B cell (primary cell): ENCODE data around the gene PSD.

Source experiments
- CTCF ChIP-seq: fragments of 200-600 bp; IDR thresholded peaks from one replicate; pipeline ENCODE4 v1.8.0; 2022; ENCODE audit warnings: antibody characterized with exemption, mild to moderate bottlenecking
- EZH2 ChIP-seq: IDR thresholded peaks from 2 replicates; pipeline ENCODE4 v1.6.1; 2012; ENCODE audit warnings: borderline replicate concordance, low read depth, mild to moderate bottlenecking, moderate library complexity, low read length; ENCODE audit not compliant: insufficient read depth, poor library complexity, severe bottlenecking

- TF ChIP-seq CTCF (no peak), EZH2 (no peak)
Observed at GRCh38 chr10:102423372-102423968, 4.9 kb upstream of the PSD start.
